GM20431 (cell line): ENCODE measurements around the gene TBC1D26.
"Not testable (repeated sequence)": the region's sequence is repeated elsewhere in the genome, so short reads cannot be mapped to it uniquely, and the experiment has no call there.

Experiments
- in situ Hi-C: fragments of 300-500 bp; cut with MseI, MboI; formaldehyde crosslinking; loops from one replicate; pipeline ENCODE4 v1.15.0; 2020; ENCODE audit warnings: low sequenced_read_pairs; ENCODE audit not compliant: unreplicated experiment

The TBC1D26 gene

GRCh38 chr17:15731900-15732299, at the start of gene TBC1D26:
Gene TBC1D26 (plus strand): TSS chr17:15732283. CDS start chr17:15735349, 3,066 bp downstream.
- in situ Hi-C loops: not testable (repeated sequence)

GRCh38 chr17:15683135-15683534, 48.9 kb upstream of the TBC1D26 start:
- in situ Hi-C loops: not testable (repeated sequence)

- in situ Hi-C loops: not testable (repeated sequence)
These were observed 48.1 kb upstream of the TBC1D26 start, which contains the start of gene TRIM16 for GRCh38 chr17:15683824-15684478. Gene TRIM16 (minus strand): TSS chr17:15684311. CDS start chr17:15651609, 32,702 bp downstream.

GRCh38 chr17:15687494-15687893, 44.6 kb upstream of the TBC1D26 start:
- in situ Hi-C loops: not testable (repeated sequence)

GRCh38 chr17:15698967-15699366, 33.1 kb upstream of the TBC1D26 start:
- in situ Hi-C loops: not testable (repeated sequence)

GRCh38 chr17:15699413-15699924, 32.6 kb upstream of the TBC1D26 start, which contains the start of gene ZNF286A:
Gene ZNF286A (plus strand): TSS chr17:15699752. CDS start chr17:15700330, 578 bp downstream.
- in situ Hi-C loops: not testable (repeated sequence)

- in situ Hi-C loops: not testable (repeated sequence)
These were observed 32.1 kb upstream of the TBC1D26 start for GRCh38 chr17:15699937-15700336.

- in situ Hi-C loops: not testable (repeated sequence)
These were observed 27.8 kb upstream of the TBC1D26 start for GRCh38 chr17:15704239-15704638.

GRCh38 chr17:15704813-15705212, 27.3 kb upstream of the TBC1D26 start:
- in situ Hi-C loops: not testable (repeated sequence)

GRCh38 chr17:15708879-15709278, 23.2 kb upstream of the TBC1D26 start:
- in situ Hi-C loops: not testable (repeated sequence)

GRCh38 chr17:15716601-15717563, 15.2 kb upstream of the TBC1D26 start:
- in situ Hi-C loops: not testable (repeated sequence)

GRCh38 chr17:15730535-15730934, 1.5 kb upstream of the TBC1D26 start:
- in situ Hi-C loops: not testable (repeated sequence)

GRCh38 chr17:15733174-15733789, 1.2 kb downstream of the TBC1D26 start:
- in situ Hi-C loops: not testable (repeated sequence)

GRCh38 chr17:15736578-15736977, 4.5 kb downstream of the TBC1D26 start:
- in situ Hi-C loops: not testable (repeated sequence)

- in situ Hi-C loops: no loop called here
These were observed 6.0 kb downstream of the TBC1D26 start for GRCh38 chr17:15738066-15738465.

- in situ Hi-C loops: not testable (repeated sequence)
These were observed 7.2 kb downstream of the TBC1D26 start for GRCh38 chr17:15739259-15739658.

- in situ Hi-C loops: not testable (repeated sequence)
These were observed 8.0 kb downstream of the TBC1D26 start for GRCh38 chr17:15740041-15740440.

GRCh38 chr17:15740570-15741120, 8.6 kb downstream of the TBC1D26 start:
- in situ Hi-C loops: no loop called here

- in situ Hi-C loops: no loop called here
These were observed 9.5 kb downstream of the TBC1D26 start for GRCh38 chr17:15741624-15742023.
